ENCODE data around the gene PTPRT. TPM values are rescaled to one million over a fixed set of nuclear protein-coding genes. Genes with fewer than 3 reads are reported as not detected.

Gene PTPRT
- total and polyA plus RNA-seq, 10 of the 15 experiments (the other 5 are each of a cell fraction or from before 2014, with no cell fraction given), result not detected

GRCh38 chr20:42493001-42493400 lies 696.7 kb downstream of the PTPRT start:
- SMC1A ChIA-PET (ENCODE audit: uncharacterized antibody, unreplicated experiment), result no interaction called here
- in situ Hi-C loops (cut with MboI), result no loop called here
- POLR2A ChIA-PET, result no interaction called here
- CTCF ChIA-PET, result no interaction called here
- no peak for ATAC-seq
- H3K4me1 ChIP-seq (ENCODE audit: control insufficient read depth, insufficient read depth, low read length), result peaks cover 4% of the 10 kb centered on the region; the same call in 1 of the 2 replicates
- no peaks in the 10 kb centered on the region for H3K36me3 ChIP-seq (ENCODE audit: control insufficient read depth in 2 of 2, insufficient read depth in 2 of 2, low read length in 1 of 2)
- no peak overlapping the region for H2AFZ ChIP-seq (ENCODE audit: control insufficient read depth, low read depth, low read length)
- no peak for FAIRE-seq
- intact Hi-C loops (cut with micrococcal nuclease; ENCODE audit: unreplicated experiment), result no loop called here
- no peak for TF ChIP-seq IRF4 (IDR thresholded peaks at IDR 0.05; ENCODE audit: low read depth, low read length)
- TF ChIP-seq EGR1 (IDR thresholded peaks at IDR 0.05; ENCODE audit: borderline replicate concordance in 1 of 2, low read depth in 2 of 2, low read length in 2 of 2), result no peak
- no peak for TF ChIP-seq GATAD2B (conservative IDR thresholded peaks at IDR 0.05; ENCODE audit: low read depth)
- no peak for TF ChIP-seq SIN3A (IDR thresholded peaks at IDR 0.05; ENCODE audit: low read depth, low read length)
- TF ChIP-seq HCFC1 (IDR thresholded peaks at IDR 0.05; ENCODE audit: low read length), result no peak
- TF ChIP-seq USF2 (IDR thresholded peaks at IDR 0.05; ENCODE audit: borderline replicate concordance, low read depth, low read length), result no peak
- TF ChIP-seq JUND (IDR thresholded peaks at IDR 0.05; ENCODE audit: low read depth, low read length), result no peak
- no peak for TF ChIP-seq JUNB (IDR thresholded peaks at IDR 0.05)
- TF ChIP-seq DPF2 (IDR thresholded peaks at IDR 0.05), result no peak
- no peak for TF ChIP-seq STAT3 (IDR thresholded peaks at IDR 0.05; ENCODE audit: low read depth, low read length)
- no peak for TF ChIP-seq KLF5 (IDR thresholded peaks at IDR 0.05; ENCODE audit: partially characterized antibody)
- no peak for TF ChIP-seq ASH2L (IDR thresholded peaks at IDR 0.05; ENCODE audit: borderline replicate concordance, low read depth)
- no peak overlapping the region for H3K4me2 ChIP-seq (ENCODE audit: control insufficient read depth, insufficient read depth)
- RAD21 ChIA-PET (ENCODE audit: unreplicated experiment), result no interaction called here
- DNase-seq (ENCODE audit: low read depth, low spot score), result no peak
- H4K20me1 ChIP-seq (ENCODE audit: control insufficient read depth, insufficient read depth), result no peaks in the 10 kb centered on the region
- H3K4me3 ChIP-seq, result no peak overlapping the region
- no peaks in the 10 kb centered on the region for H3K27me3 ChIP-seq (replicated peaks in 1 of 2; ENCODE audit: control insufficient read depth in 2 of 2, insufficient read depth in 2 of 2, low read length in 1 of 2)
- H3K27ac ChIP-seq (ENCODE audit: control insufficient read depth, insufficient read depth), result no peak overlapping the region
- H3K9me3 ChIP-seq (replicated peaks; ENCODE audit: control insufficient read depth, insufficient read depth, low read length), result no peaks in the 10 kb centered on the region
- no TSS peak for BruUV-seq (replicated peaks)
- H3K9ac ChIP-seq (ENCODE audit: control insufficient read depth, insufficient read depth, low read length), result no peak overlapping the region
- no peaks in the 10 kb centered on the region for H3K79me2 ChIP-seq (ENCODE audit: control insufficient read depth, insufficient read depth, low read length)
